ENCODE measurements around the gene ADD3.

Gene ADD3

GRCh38 chr10:110023785-110024465 is 16.1 kb downstream of the ADD3 start:
- Histone ChIP-seq H2BK12ac (ENCODE audit: low read length) (no peak overlapping the region), H3K23ac (ENCODE audit: low read length) (no peak overlapping the region), H3K27ac (ENCODE audit: low read depth, low read length) (no peak overlapping the region), H3K4ac (ENCODE audit: low read depth, low read length) (no peak overlapping the region), H2AFZ (ENCODE audit: insufficient read depth, low read length, poor library complexity) (no peak overlapping the region), H3K4me2 (ENCODE audit: low read length) (no peak overlapping the region), H4K12ac (ENCODE audit: low read depth, low read length) (no peak overlapping the region), H3K79me1 (ENCODE audit: low read length) (no peaks in the 10 kb centered on the region), H3K14ac (ENCODE audit: low read length) (no peak overlapping the region), H3K4me3 (ENCODE audit: low read depth, low read length) (no peak overlapping the region), H4K91ac (ENCODE audit: low read depth, low read length) (no peak overlapping the region), H2AK5ac (ENCODE audit: low read length) (no peak overlapping the region), H3K79me2 (ENCODE audit: control insufficient read depth, insufficient read depth, low read length, poor library complexity) (no peaks in the 10 kb centered on the region), H4K8ac (ENCODE audit: low read depth, low read length) (no peak overlapping the region), H3K4me1 (ENCODE audit: control insufficient read depth in 1 of 2, insufficient read depth in 2 of 2, low read length in 2 of 2) (peaks cover 0 to 2% of the 10 kb centered on the region in 2 experiments), H2BK120ac (ENCODE audit: insufficient read depth, low read length, poor library complexity) (no peak overlapping the region), H2BK5ac (ENCODE audit: low read depth, low read length, poor library complexity) (no peak overlapping the region), H3K27me3 (ENCODE audit: insufficient read depth, low read length) (no peaks in the 10 kb centered on the region), H3K36me3 (ENCODE audit: control insufficient read depth in 1 of 2, insufficient read depth in 2 of 2, low read length in 2 of 2) (no peaks in the 10 kb centered on the region), H3K9me3 (ENCODE audit: insufficient read depth, low read depth, low read length) (no peaks in the 10 kb centered on the region), H3K9ac (ENCODE audit: low read length) (no peak overlapping the region), H3K18ac (ENCODE audit: low read length) (no peak overlapping the region)
- no peak for DNase-seq
- WGBS (ENCODE audit: extremely low coverage, insufficient coverage, insufficient read length): no CpG with 5 or more reads among the region's 4 CpGs

- H3K4ac ChIP-seq (ENCODE audit: low read depth, low read length): no peak overlapping the region
- WGBS (ENCODE audit: extremely low coverage, insufficient coverage, insufficient read length): no CpG with 5 or more reads among the region's 2 CpGs
Observed at GRCh38 chr10:110029450-110029849, 21.7 kb downstream of the ADD3 start.

GRCh38 chr10:110032801-110033700 is 25.3 kb downstream of the ADD3 start:
- no peaks in the 10 kb centered on the region for H3K36me3 ChIP-seq (ENCODE audit: control insufficient read depth in 1 of 2, insufficient read depth in 2 of 2, low read length in 2 of 2)
- H3K27ac ChIP-seq (ENCODE audit: low read depth, low read length): no peak overlapping the region
- no peak overlapping the region for H4K8ac ChIP-seq (ENCODE audit: low read depth, low read length)
- H2AK5ac ChIP-seq (ENCODE audit: low read length): no peak overlapping the region
- H3K79me2 ChIP-seq (ENCODE audit: control insufficient read depth, insufficient read depth, low read length, poor library complexity): no peaks in the 10 kb centered on the region
- H4K12ac ChIP-seq (ENCODE audit: low read depth, low read length): no peak overlapping the region
- H3K4ac ChIP-seq (ENCODE audit: low read depth, low read length): no peak overlapping the region
- no peak overlapping the region for H3K14ac ChIP-seq (ENCODE audit: low read length)
- H3K27me3 ChIP-seq (ENCODE audit: insufficient read depth, low read length): no peaks in the 10 kb centered on the region
- H2BK12ac ChIP-seq (ENCODE audit: low read length): no peak overlapping the region
- H2BK120ac ChIP-seq (ENCODE audit: insufficient read depth, low read length, poor library complexity): no peak overlapping the region
- no peak overlapping the region for H3K4me2 ChIP-seq (ENCODE audit: low read length)
- H3K9me3 ChIP-seq (ENCODE audit: insufficient read depth, low read depth, low read length): no peaks in the 10 kb centered on the region
- no peak overlapping the region for H3K23ac ChIP-seq (ENCODE audit: low read length)
- WGBS (ENCODE audit: extremely low coverage, insufficient coverage, insufficient read length): no CpG with 5 or more reads among the region's 4 CpGs
- H3K9ac ChIP-seq (ENCODE audit: low read length): no peak overlapping the region
- no peaks in the 10 kb centered on the region for H3K4me1 ChIP-seq (ENCODE audit: control insufficient read depth in 1 of 2, insufficient read depth in 2 of 2, low read length in 2 of 2)
- no peaks in the 10 kb centered on the region for H3K79me1 ChIP-seq (ENCODE audit: low read length)
- DNase-seq: no peak
- no peak overlapping the region for H3K18ac ChIP-seq (ENCODE audit: low read length)
- no peak overlapping the region for H2AFZ ChIP-seq (ENCODE audit: insufficient read depth, low read length, poor library complexity)
- no peak overlapping the region for H4K91ac ChIP-seq (ENCODE audit: low read depth, low read length)
- H2BK5ac ChIP-seq (ENCODE audit: low read depth, low read length, poor library complexity): no peak overlapping the region
- no peak overlapping the region for H3K4me3 ChIP-seq (ENCODE audit: low read depth, low read length)

More at GRCh38 chr10:110029450-110029849, 21.7 kb downstream of the ADD3 start:
- H3K4me3 ChIP-seq (ENCODE audit: low read depth, low read length): no peak overlapping the region
- no peak overlapping the region for H2BK5ac ChIP-seq (ENCODE audit: low read depth, low read length, poor library complexity)
- H3K23ac ChIP-seq (ENCODE audit: low read length): no peak overlapping the region
- no peak overlapping the region for H4K8ac ChIP-seq (ENCODE audit: low read depth, low read length)
- no peak for DNase-seq
- H4K91ac ChIP-seq (ENCODE audit: low read depth, low read length): no peak overlapping the region
- no peak overlapping the region for H2AFZ ChIP-seq (ENCODE audit: insufficient read depth, low read length, poor library complexity)
- no peaks in the 10 kb centered on the region for H3K79me1 ChIP-seq (ENCODE audit: low read length)
- H2BK12ac ChIP-seq (ENCODE audit: low read length): no peak overlapping the region
- H3K18ac ChIP-seq (ENCODE audit: low read length): no peak overlapping the region
- H3K36me3 ChIP-seq (ENCODE audit: control insufficient read depth in 1 of 2, insufficient read depth in 2 of 2, low read length in 2 of 2): no peaks in the 10 kb centered on the region
- no peaks in the 10 kb centered on the region for H3K4me1 ChIP-seq (ENCODE audit: control insufficient read depth in 1 of 2, insufficient read depth in 2 of 2, low read length in 2 of 2)
- no peak overlapping the region for H2AK5ac ChIP-seq (ENCODE audit: low read length)
- H3K9ac ChIP-seq (ENCODE audit: low read length): no peak overlapping the region
- no peak overlapping the region for H4K12ac ChIP-seq (ENCODE audit: low read depth, low read length)
- H3K27ac ChIP-seq (ENCODE audit: low read depth, low read length): no peak overlapping the region
- no peak overlapping the region for H3K14ac ChIP-seq (ENCODE audit: low read length)
- no peak overlapping the region for H2BK120ac ChIP-seq (ENCODE audit: insufficient read depth, low read length, poor library complexity)
- no peak overlapping the region for H3K4me2 ChIP-seq (ENCODE audit: low read length)
- no peaks in the 10 kb centered on the region for H3K9me3 ChIP-seq (ENCODE audit: insufficient read depth, low read depth, low read length)
- H3K79me2 ChIP-seq (ENCODE audit: control insufficient read depth, insufficient read depth, low read length, poor library complexity): no peaks in the 10 kb centered on the region
- no peaks in the 10 kb centered on the region for H3K27me3 ChIP-seq (ENCODE audit: insufficient read depth, low read length)

- Histone ChIP-seq H2AK5ac (ENCODE audit: low read length) (no peak overlapping the region), H3K23ac (ENCODE audit: low read length) (no peak overlapping the region), H3K79me1 (ENCODE audit: low read length) (no peaks in the 10 kb centered on the region), H3K14ac (ENCODE audit: low read length) (no peak overlapping the region), H3K9ac (ENCODE audit: low read length) (no peak overlapping the region), H3K9me3 (ENCODE audit: insufficient read depth, low read depth, low read length) (no peaks in the 10 kb centered on the region), H4K12ac (ENCODE audit: low read depth, low read length) (no peak overlapping the region), H3K4ac (ENCODE audit: low read depth, low read length) (no peak overlapping the region), H2BK5ac (ENCODE audit: low read depth, low read length, poor library complexity) (no peak overlapping the region), H3K27ac (ENCODE audit: low read depth, low read length) (no peak overlapping the region), H2AFZ (ENCODE audit: insufficient read depth, low read length, poor library complexity) (no peak overlapping the region), H3K4me1 (ENCODE audit: control insufficient read depth in 1 of 2, insufficient read depth in 2 of 2, low read length in 2 of 2) (no peaks in the 10 kb centered on the region), H4K8ac (ENCODE audit: low read depth, low read length) (no peak overlapping the region), H4K91ac (ENCODE audit: low read depth, low read length) (no peak overlapping the region), H2BK120ac (ENCODE audit: insufficient read depth, low read length, poor library complexity) (no peak overlapping the region), H3K27me3 (ENCODE audit: insufficient read depth, low read length) (no peaks in the 10 kb centered on the region), H3K18ac (ENCODE audit: low read length) (no peak overlapping the region), H3K4me2 (ENCODE audit: low read length) (no peak overlapping the region), H3K79me2 (ENCODE audit: control insufficient read depth, insufficient read depth, low read length, poor library complexity) (no peaks in the 10 kb centered on the region), H3K4me3 (ENCODE audit: low read depth, low read length) (no peak overlapping the region), H3K36me3 (ENCODE audit: control insufficient read depth in 1 of 2, insufficient read depth in 2 of 2, low read length in 2 of 2) (no peaks in the 10 kb centered on the region), H2BK12ac (ENCODE audit: low read length) (no peak overlapping the region)
- no peak for DNase-seq
- WGBS (ENCODE audit: extremely low coverage, insufficient coverage, insufficient read length): no CpG with 5 or more reads among the region's 2 CpGs
Observed at GRCh38 chr10:110033701-110034235, 26.0 kb downstream of the ADD3 start.

Measured in trophoblast cell (in vitro differentiated cells and primary cell).